Stomach (tissue), 9 donors: ENCODE measurements around the gene DOCK4. TPM values are rescaled to one million over a fixed set of nuclear protein-coding genes. Genes with fewer than 3 reads are reported as not detected.

ENCODE experiments used
- DNase-seq, 2 donors: peaks; one replicate each; pipeline versions ENCODE4 v3.0.0 to v3.0.0-alpha.2; 2013 to 2019
- H3K27ac ChIP-seq, 5 donors: fragments of 200-600 bp in 4 of 5; sonication (generic) in 4 of 5; one replicate each; pipeline ENCODE4 v1.5.1; 2013 to 2019; ENCODE audit warnings: mild to moderate bottlenecking in 1 of 5, moderate library complexity in 1 of 5
- H3K27me3 ChIP-seq, 3 donors: fragments of 200-600 bp; sonication (generic); one replicate each; pipeline ENCODE4 v1.5.1; 2017 to 2019; ENCODE audit warnings: mixed run types in 1 of 3
- H3K36me3 ChIP-seq, 4 donors: fragments of 200-600 bp; sonication (generic); 1 replicate in 3 of 4; 2 replicates in 1 of 4; pipeline ENCODE4 v1.5.1; 2016 to 2019
- H3K4me1 ChIP-seq, 4 donors: fragments of 200-600 bp; sonication (generic); one replicate each; pipeline ENCODE4 v1.5.1; 2016 to 2019
- H3K4me3 ChIP-seq, 4 donors: fragments of 200-600 bp; sonication (generic) in 3 of 4; one replicate each; pipeline ENCODE4 v1.5.1; 2016 to 2019; ENCODE audit warnings: mild to moderate bottlenecking in 1 of 4
- H3K9me3 ChIP-seq, 4 donors: fragments of 200-600 bp; sonication (generic); one replicate each; pipeline ENCODE4 v1.5.1; 2016 to 2019
- EP300 ChIP-seq: sonication (generic); formaldehyde crosslinking; IDR thresholded peaks from one replicate; pipeline ENCODE4 v1.6.1; 2017; ENCODE audit warnings: antibody characterized with exemption
- POLR2A ChIP-seq, 4 donors: fragments of 450-650 bp; IDR thresholded peaks; one replicate each; pipeline ENCODE4 v1.6.1; 2016; ENCODE audit warnings: antibody characterized with exemption in 4 of 4, control low read depth in 2 of 4, mild to moderate bottlenecking in 1 of 4, moderate library complexity in 1 of 4
- POLR2AphosphoS5 ChIP-seq, 3 donors: sonication (generic); formaldehyde crosslinking; IDR thresholded peaks; one replicate each; pipeline ENCODE4 v1.6.1; 2016; ENCODE audit warnings: antibody characterized with exemption in 3 of 3
- WGBS, 5 donors: extraction: QIAGEN DNeasy Blood & Tissue Kit in 3 of 5; methylation state at CpG; one replicate each; pipeline versions ENCODE4 v1.1.5 to v1.1.7; 2013 to 2018; 5-methylcytosine and 5-hydroxymethylcytosine counted together
- intact Hi-C: fragments of 100-400 bp; cut with DNase I; formaldehyde crosslinking; loops from one replicate; pipeline ENCODE4 v1.15.1; 2023; ENCODE audit warnings: low total_unique reads
- polyA plus RNA-seq, 3 donors: library from polyadenylated mRNA; stranded (reverse); fragments of 200-250 nt; gene quantifications; one replicate each; pipeline ENCODE4 v1.2.3, GENCODE V29; 2013
- total RNA-seq, 5 donors: library from RNA; depleted of rRNA; stranded (reverse); fragments of >200 nt; gene quantifications; one replicate each; pipeline versions ENCODE4 v1.1.0 to v1.2.3, GENCODE V29; 2014 to 2016
- TF ChIP-seq, protein P1 (sequence below), 7 experiments: fragments of 450-650 bp in 4 of 7; fragments of 200-600 bp in 3 of 7; sonication (generic) in 3 of 7; IDR thresholded peaks; one replicate each; pipeline ENCODE4 v1.5.1; 2016 to 2019; ENCODE audit warnings: antibody characterized with exemption in 7 of 7, control low read depth in 2 of 7, mild to moderate bottlenecking in 1 of 7
- donor health status: healthy with polysubstance abuse.
- donor health status: Bipolar disorder and iron deficiency.
- donor health status: healthy.

DOCK4 gene
- total and polyA plus RNA-seq, 8 donors = 1.1 to 54.9 (median 16.4) TPM

- no peak for DNase-seq
- Histone ChIP-seq H3K27me3 (no peaks in the 10 kb centered on the region), H3K36me3 (no peaks in the 10 kb centered on the region), H3K9me3 (no peaks in the 10 kb centered on the region), H3K4me3 (no peak overlapping the region), H3K4me1 (no peaks in the 10 kb centered on the region), H3K27ac (no peak overlapping the region)
- TF ChIP-seq, protein P1, sequence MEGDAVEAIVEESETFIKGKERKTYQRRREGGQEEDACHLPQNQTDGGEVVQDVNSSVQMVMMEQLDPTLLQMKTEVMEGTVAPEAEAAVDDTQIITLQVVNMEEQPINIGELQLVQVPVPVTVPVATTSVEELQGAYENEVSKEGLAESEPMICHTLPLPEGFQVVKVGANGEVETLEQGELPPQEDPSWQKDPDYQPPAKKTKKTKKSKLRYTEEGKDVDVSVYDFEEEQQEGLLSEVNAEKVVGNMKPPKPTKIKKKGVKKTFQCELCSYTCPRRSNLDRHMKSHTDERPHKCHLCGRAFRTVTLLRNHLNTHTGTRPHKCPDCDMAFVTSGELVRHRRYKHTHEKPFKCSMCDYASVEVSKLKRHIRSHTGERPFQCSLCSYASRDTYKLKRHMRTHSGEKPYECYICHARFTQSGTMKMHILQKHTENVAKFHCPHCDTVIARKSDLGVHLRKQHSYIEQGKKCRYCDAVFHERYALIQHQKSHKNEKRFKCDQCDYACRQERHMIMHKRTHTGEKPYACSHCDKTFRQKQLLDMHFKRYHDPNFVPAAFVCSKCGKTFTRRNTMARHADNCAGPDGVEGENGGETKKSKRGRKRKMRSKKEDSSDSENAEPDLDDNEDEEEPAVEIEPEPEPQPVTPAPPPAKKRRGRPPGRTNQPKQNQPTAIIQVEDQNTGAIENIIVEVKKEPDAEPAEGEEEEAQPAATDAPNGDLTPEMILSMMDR (IDR thresholded peaks at IDR 0.05) = no peak
- no peak for TF ChIP-seq EP300
- no peak for TF ChIP-seq POLR2A (IDR thresholded peaks at IDR 0.05)
- TF ChIP-seq POLR2AphosphoS5 (IDR thresholded peaks at IDR 0.05) = no peak
- intact Hi-C loops = no loop called here
- 61 to 87% (median 72%) methylated on average over 4 of the region's 4 CpGs for WGBS, 5 donors
Measured at GRCh38 chr7:112154690-112155089, 51.5 kb downstream of the DOCK4 start.

GRCh38 chr7:112152186-112152585, 54.0 kb downstream of the DOCK4 start:
- H3K36me3 ChIP-seq = no peaks in the 10 kb centered on the region
- H3K4me3 ChIP-seq = no peak overlapping the region
- WGBS, 5 donors = 69 to 83% (median 82%) methylated on average over 2 of the region's 2 CpGs
- intact Hi-C loops = no loop called here
- H3K9me3 ChIP-seq = no peaks in the 10 kb centered on the region
- no peaks in the 10 kb centered on the region for H3K27me3 ChIP-seq
- no peak for DNase-seq
- TF ChIP-seq EP300 = no peak
- TF ChIP-seq POLR2A (IDR thresholded peaks at IDR 0.05) = no peak
- TF ChIP-seq, protein P1 (IDR thresholded peaks at IDR 0.05) = no peak
- TF ChIP-seq POLR2AphosphoS5 (IDR thresholded peaks at IDR 0.05) = no peak
- no peak overlapping the region for H3K27ac ChIP-seq
- no peaks in the 10 kb centered on the region for H3K4me1 ChIP-seq

GRCh38 chr7:112150823-112151641, 55.2 kb downstream of the DOCK4 start:
- 76 to 84% (median 80%) methylated on average over 5 of the region's 5 CpGs for WGBS, 5 donors
- no peaks in the 10 kb centered on the region for H3K36me3 ChIP-seq
- H3K4me1 ChIP-seq = no peaks in the 10 kb centered on the region
- no peaks in the 10 kb centered on the region for H3K9me3 ChIP-seq
- no peak for DNase-seq
- H3K4me3 ChIP-seq = no peak overlapping the region
- no peaks in the 10 kb centered on the region for H3K27me3 ChIP-seq
- intact Hi-C loops = no loop called here
- H3K27ac ChIP-seq = no peak overlapping the region
- TF ChIP-seq POLR2A (IDR thresholded peaks at IDR 0.05) = no peak
- no peak for TF ChIP-seq POLR2AphosphoS5 (IDR thresholded peaks at IDR 0.05)
- no peak for TF ChIP-seq EP300
- TF ChIP-seq, protein P1 (IDR thresholded peaks at IDR 0.05) = no peak

GRCh38 chr7:112149734-112150133, 56.5 kb downstream of the DOCK4 start:
- H3K27ac ChIP-seq = no peak overlapping the region
- intact Hi-C loops = no loop called here
- peaks cover 0 to under 1% (median 0%) of the 10 kb centered on the region in 4 donors for H3K4me1 ChIP-seq
- DNase-seq = no peak
- H3K27me3 ChIP-seq = no peaks in the 10 kb centered on the region
- H3K9me3 ChIP-seq = no peaks in the 10 kb centered on the region
- no peaks in the 10 kb centered on the region for H3K36me3 ChIP-seq
- TF ChIP-seq, protein P1 (IDR thresholded peaks at IDR 0.05) = no peak
- TF ChIP-seq EP300 (no peak), POLR2AphosphoS5 (IDR thresholded peaks at IDR 0.05) (no peak), POLR2A (IDR thresholded peaks at IDR 0.05) (no peak)
- WGBS, 5 donors = 80 to 88% (median 84%) methylated on average over 2 of the region's 2 CpGs
- no peak overlapping the region for H3K4me3 ChIP-seq
